Measurements from ENCODE around the gene BANF2.
"Not testable (repeated sequence)": the region's sequence is repeated elsewhere in the genome, so short reads cannot be mapped to it uniquely, and the experiment has no call there.

BANF2 gene

GRCh38 chr20:17758512-17758911 is 58.7 kb downstream of the BANF2 start:
- Mint-ChIP-seq H3K4me1 (no peaks in the 10 kb centered on the region), H3K9me3 (peaks cover 6% of the 10 kb centered on the region), H3K4me3 (no peak overlapping the region), H3K36me3 (ENCODE audit: insufficient read depth) (peaks cover 2% of the 10 kb centered on the region), H3K27ac (ENCODE audit: low read depth) (no peak overlapping the region), H3K27me3 (peaks cover 29% of the 10 kb centered on the region)
- ATAC-seq (replicated peaks; ENCODE audit: extremely low read depth, poor library complexity, severe bottlenecking): no peak
- no peak for DNase-seq (ENCODE audit: low spot score in 2 of 2)

GRCh38 chr20:17759449-17759848 is 59.7 kb downstream of the BANF2 start:
- Mint-ChIP-seq H3K27ac (ENCODE audit: low read depth) (no peak overlapping the region), H3K27me3 (peaks cover 22% of the 10 kb centered on the region), H3K4me3 (no peak overlapping the region), H3K36me3 (ENCODE audit: insufficient read depth) (peaks cover 2% of the 10 kb centered on the region), H3K4me1 (no peaks in the 10 kb centered on the region), H3K9me3 (peaks cover 6% of the 10 kb centered on the region)
- ATAC-seq (replicated peaks; ENCODE audit: extremely low read depth, poor library complexity, severe bottlenecking): no peak
- DNase-seq (ENCODE audit: low spot score in 2 of 2): no peak

- DNase-seq (ENCODE audit: low spot score in 2 of 2) (no peak), ATAC-seq (replicated peaks; ENCODE audit: extremely low read depth, poor library complexity, severe bottlenecking) (no peak)
- peaks cover 6% of the 10 kb centered on the region for H3K9me3 Mint-ChIP-seq
- H3K36me3 Mint-ChIP-seq (ENCODE audit: insufficient read depth): peaks cover 2% of the 10 kb centered on the region
- no peaks in the 10 kb centered on the region for H3K4me1 Mint-ChIP-seq
- no peak overlapping the region for H3K4me3 Mint-ChIP-seq
- H3K27ac Mint-ChIP-seq (ENCODE audit: low read depth): no peak overlapping the region
- H3K27me3 Mint-ChIP-seq: peaks cover 22% of the 10 kb centered on the region
These were observed 61.8 kb downstream of the BANF2 start for GRCh38 chr20:17761604-17762003.

GRCh38 chr20:17762243-17762872 is 62.6 kb downstream of the BANF2 start:
- DNase-seq (ENCODE audit: low spot score in 2 of 2) (no peak), ATAC-seq (replicated peaks; ENCODE audit: extremely low read depth, poor library complexity, severe bottlenecking) (no peak)
- H3K4me3 Mint-ChIP-seq: no peak overlapping the region
- no peaks in the 10 kb centered on the region for H3K4me1 Mint-ChIP-seq
- H3K27me3 Mint-ChIP-seq: peaks cover 28% of the 10 kb centered on the region
- H3K9me3 Mint-ChIP-seq: peaks cover 6% of the 10 kb centered on the region
- peaks cover 2% of the 10 kb centered on the region for H3K36me3 Mint-ChIP-seq (ENCODE audit: insufficient read depth)
- no peak overlapping the region for H3K27ac Mint-ChIP-seq (ENCODE audit: low read depth)

- peaks cover 2% of the 10 kb centered on the region for H3K36me3 Mint-ChIP-seq (ENCODE audit: insufficient read depth)
- peaks cover 28% of the 10 kb centered on the region for H3K27me3 Mint-ChIP-seq
- peaks cover 4% of the 10 kb centered on the region for H3K9me3 Mint-ChIP-seq
- H3K4me3 Mint-ChIP-seq: no peak overlapping the region
- ATAC-seq (replicated peaks; ENCODE audit: extremely low read depth, poor library complexity, severe bottlenecking): no peak
- no peak for DNase-seq (ENCODE audit: low spot score in 2 of 2)
- no peaks in the 10 kb centered on the region for H3K4me1 Mint-ChIP-seq
- no peak overlapping the region for H3K27ac Mint-ChIP-seq (ENCODE audit: low read depth)
These were observed 63.2 kb downstream of the BANF2 start for GRCh38 chr20:17762873-17763557.

GRCh38 chr20:17765017-17765416 is 65.3 kb downstream of the BANF2 start:
- H3K27ac Mint-ChIP-seq (ENCODE audit: low read depth): no peak overlapping the region
- no peak overlapping the region for H3K4me3 Mint-ChIP-seq
- ATAC-seq (replicated peaks; ENCODE audit: extremely low read depth, poor library complexity, severe bottlenecking) (no peak), DNase-seq (ENCODE audit: low spot score in 2 of 2) (no peak)
- H3K4me1 Mint-ChIP-seq: no peaks in the 10 kb centered on the region
- peaks cover 28% of the 10 kb centered on the region for H3K27me3 Mint-ChIP-seq
- H3K9me3 Mint-ChIP-seq: no peaks in the 10 kb centered on the region
- no peaks in the 10 kb centered on the region for H3K36me3 Mint-ChIP-seq (ENCODE audit: insufficient read depth)

- no peaks in the 10 kb centered on the region for H3K36me3 Mint-ChIP-seq (ENCODE audit: insufficient read depth)
- H3K4me1 Mint-ChIP-seq: no peaks in the 10 kb centered on the region
- H3K27ac Mint-ChIP-seq (ENCODE audit: low read depth): no peak overlapping the region
- H3K27me3 Mint-ChIP-seq: peaks cover 28% of the 10 kb centered on the region
- H3K4me3 Mint-ChIP-seq: no peak overlapping the region
- H3K9me3 Mint-ChIP-seq: no peaks in the 10 kb centered on the region
- ATAC-seq (replicated peaks; ENCODE audit: extremely low read depth, poor library complexity, severe bottlenecking) (no peak), DNase-seq (ENCODE audit: low spot score in 2 of 2) (no peak)
These were observed 65.8 kb downstream of the BANF2 start for GRCh38 chr20:17765584-17765983.

- Mint-ChIP-seq H3K27me3 (peaks cover 28% of the 10 kb centered on the region), H3K27ac (ENCODE audit: low read depth) (peak overlapping the region; percentile 4), H3K36me3 (ENCODE audit: insufficient read depth) (no peaks in the 10 kb centered on the region), H3K4me3 (no peak overlapping the region), H3K4me1 (no peaks in the 10 kb centered on the region), H3K9me3 (no peaks in the 10 kb centered on the region)
- ATAC-seq (replicated peaks; ENCODE audit: extremely low read depth, poor library complexity, severe bottlenecking) (no peak), DNase-seq (ENCODE audit: low spot score in 2 of 2) (no peak)
These were observed 66.5 kb downstream of the BANF2 start for GRCh38 chr20:17766226-17766625.

- no peak for ATAC-seq (replicated peaks; ENCODE audit: extremely low read depth, poor library complexity, severe bottlenecking)
- Mint-ChIP-seq H3K27me3 (peaks cover 28% of the 10 kb centered on the region), H3K27ac (ENCODE audit: low read depth) (no peak overlapping the region), H3K4me3 (no peak overlapping the region), H3K9me3 (no peaks in the 10 kb centered on the region), H3K4me1 (no peaks in the 10 kb centered on the region), H3K36me3 (ENCODE audit: insufficient read depth) (no peaks in the 10 kb centered on the region)
- DNase-seq (ENCODE audit: low spot score in 2 of 2): no peak
These were observed 67.9 kb downstream of the BANF2 start for GRCh38 chr20:17767624-17768023.

GRCh38 chr20:17768271-17768670 is 68.5 kb downstream of the BANF2 start:
- no peak for DNase-seq (ENCODE audit: low spot score in 2 of 2)
- no peak for ATAC-seq (replicated peaks; ENCODE audit: extremely low read depth, poor library complexity, severe bottlenecking)
- H3K36me3 Mint-ChIP-seq (ENCODE audit: insufficient read depth): no peaks in the 10 kb centered on the region
- H3K27ac Mint-ChIP-seq (ENCODE audit: low read depth): peak overlapping the region; percentile 16
- peaks cover 28% of the 10 kb centered on the region for H3K27me3 Mint-ChIP-seq
- H3K9me3 Mint-ChIP-seq: no peaks in the 10 kb centered on the region
- H3K4me3 Mint-ChIP-seq: no peak overlapping the region
- no peaks in the 10 kb centered on the region for H3K4me1 Mint-ChIP-seq

- H3K36me3 Mint-ChIP-seq (ENCODE audit: insufficient read depth); H3K9me3 Mint-ChIP-seq; H3K4me3 Mint-ChIP-seq; DNase-seq (ENCODE audit: low spot score in 2 of 2); ATAC-seq (replicated peaks; ENCODE audit: extremely low read depth, poor library complexity, severe bottlenecking); H3K4me1 Mint-ChIP-seq; H3K27ac Mint-ChIP-seq (ENCODE audit: low read depth): not testable (repeated sequence)
- H3K27me3 Mint-ChIP-seq: peaks cover 22% of the 10 kb centered on the region
These were observed 70.0 kb downstream of the BANF2 start for GRCh38 chr20:17769716-17770115.

- no peaks in the 10 kb centered on the region for H3K4me1 Mint-ChIP-seq
- H3K9me3 Mint-ChIP-seq: no peaks in the 10 kb centered on the region
- no peaks in the 10 kb centered on the region for H3K36me3 Mint-ChIP-seq (ENCODE audit: insufficient read depth)
- peaks cover 21% of the 10 kb centered on the region for H3K27me3 Mint-ChIP-seq
- no peak overlapping the region for H3K4me3 Mint-ChIP-seq
- no peak for DNase-seq (ENCODE audit: low spot score in 2 of 2)
- no peak for ATAC-seq (replicated peaks; ENCODE audit: extremely low read depth, poor library complexity, severe bottlenecking)
- H3K27ac Mint-ChIP-seq (ENCODE audit: low read depth): no peak overlapping the region
These were observed 71.6 kb downstream of the BANF2 start for GRCh38 chr20:17771206-17772004.

GRCh38 chr20:17772005-17772343 is 72.2 kb downstream of the BANF2 start:
- no peaks in the 10 kb centered on the region for H3K4me1 Mint-ChIP-seq
- H3K27me3 Mint-ChIP-seq: peaks cover 15% of the 10 kb centered on the region
- no peaks in the 10 kb centered on the region for H3K9me3 Mint-ChIP-seq
- DNase-seq (ENCODE audit: low spot score in 2 of 2) (no peak), ATAC-seq (replicated peaks; ENCODE audit: extremely low read depth, poor library complexity, severe bottlenecking) (no peak)
- H3K27ac Mint-ChIP-seq (ENCODE audit: low read depth): no peak overlapping the region
- H3K4me3 Mint-ChIP-seq: no peak overlapping the region
- no peaks in the 10 kb centered on the region for H3K36me3 Mint-ChIP-seq (ENCODE audit: insufficient read depth)
